IMR-90 (cell line): ENCODE results near the gene MPC1. TPM values are rescaled to one million over a fixed set of nuclear protein-coding genes. Genes with fewer than 3 reads are reported as not detected.

ENCODE experiments used
- ATAC-seq: fragments of 200-7000 bp; cut with Tn5 transposase; 2 replicates; pipeline ENCODE4 v1.9.1; 2020; ENCODE audit warnings: low read depth, mild to moderate bottlenecking, moderate library complexity
- BruUV-seq: library from RNA; stranded (reverse); fragments of 400-500 nt; replicated peaks from 2 replicates; lab custom pipeline; 2021; lab: Mats Ljungman, UMichigan
- CTCF ChIA-PET: fragments of 300-600 bp; formaldehyde crosslinking; extraction: SDS; loops from one replicate; lab custom pipeline; 2021; ENCODE audit warnings: antibody characterized with exemption; lab: Yijun Ruan, JAX
- POLR2A ChIA-PET: fragments of 300-600 bp; sonication (Branson Sonifier 250); formaldehyde crosslinking; loops from one replicate; lab custom pipeline; 2022; ENCODE audit warnings: antibody characterized with exemption; ENCODE audit not compliant: unreplicated experiment; lab: Charles Lee
- DNase-seq: peaks from one replicate; pipeline ENCODE4 v3.0.0; 2013
- H2AFZ ChIP-seq: replicated peaks from 2 replicates; pipeline ENCODE3; 2013; ENCODE audit warnings: low read length, mild to moderate bottlenecking; ENCODE audit not compliant: poor library complexity
- H2AK5ac ChIP-seq: 2 replicates; pipeline ENCODE4 v1.6.1; 2013; ENCODE audit warnings: low read depth, low read length, inconsistent platforms
- H2AK9ac ChIP-seq: replicated peaks from 2 replicates; pipeline ENCODE3; 2013; ENCODE audit warnings: mild to moderate bottlenecking, low read depth, low read length, moderate library complexity; ENCODE audit not compliant: poor library complexity
- H2BK120ac ChIP-seq: 2 replicates; pipeline ENCODE4 v1.6.1; 2013; ENCODE audit warnings: low read depth, low read length, inconsistent platforms
- H2BK15ac ChIP-seq: 3 replicates; pipeline ENCODE4 v1.6.1; 2013; ENCODE audit warnings: low read depth, low read length, inconsistent platforms
- H2BK20ac ChIP-seq: 2 replicates; pipeline ENCODE4 v1.6.1; 2013; ENCODE audit warnings: low read depth, mild to moderate bottlenecking, inconsistent platforms, low read length, moderate library complexity
- H2BK5ac ChIP-seq: 2 replicates; pipeline ENCODE4 v1.6.1; 2013; ENCODE audit warnings: mild to moderate bottlenecking, low read depth, low read length, inconsistent platforms; ENCODE audit not compliant: poor library complexity, severe bottlenecking
- H3K14ac ChIP-seq: replicated peaks from 2 replicates; pipeline ENCODE4 v1.6.1; 2013; ENCODE audit warnings: low read depth, low read length, inconsistent platforms
- H3K18ac ChIP-seq: 2 replicates; pipeline ENCODE4 v1.6.1; 2013; ENCODE audit warnings: low read depth, low read length, control low read depth
- H3K23ac ChIP-seq: 2 replicates; pipeline ENCODE4 v1.6.1; 2013; ENCODE audit warnings: low read depth, low read length, inconsistent platforms
- H3K27ac ChIP-seq: 2 replicates; pipeline ENCODE4 v1.5.1; 2013; ENCODE audit warnings: mild to moderate bottlenecking, control low read depth, low read length; ENCODE audit not compliant: insufficient read depth
- H3K27me3 ChIP-seq: 2 replicates; pipeline ENCODE4 v1.6.1; 2013; ENCODE audit warnings: low read length; ENCODE audit not compliant: control insufficient read depth, insufficient read depth
- H3K36me3 ChIP-seq: 2 replicates; pipeline ENCODE4 v1.6.1; 2013; ENCODE audit warnings: low read length, mixed read lengths; ENCODE audit not compliant: control insufficient read depth, insufficient read depth
- H3K4ac ChIP-seq: 2 replicates; pipeline ENCODE4 v1.6.1; 2013; ENCODE audit warnings: low read depth, low read length, inconsistent platforms
- H3K4me1 ChIP-seq: 2 replicates; pipeline ENCODE4 v1.6.1; 2013; ENCODE audit warnings: low read length, mixed read lengths; ENCODE audit not compliant: control insufficient read depth, insufficient read depth
- H3K4me2 ChIP-seq: 2 replicates; pipeline ENCODE4 v1.6.1; 2013; ENCODE audit warnings: low read depth, mild to moderate bottlenecking, control low read depth, low read length, moderate library complexity
- H3K4me3 ChIP-seq: 2 replicates; pipeline ENCODE4 v1.5.1; 2013; ENCODE audit warnings: low read depth, mild to moderate bottlenecking, control low read depth, low read length, moderate library complexity; ENCODE audit not compliant: insufficient read depth
- H3K56ac ChIP-seq: 2 replicates; pipeline ENCODE4 v1.6.1; 2013; ENCODE audit warnings: low read length, inconsistent platforms; ENCODE audit not compliant: insufficient read depth; ENCODE audit errors: extremely low read depth
- H3K79me1 ChIP-seq, 2 experiments: 2 replicates each; pipeline ENCODE4 v1.6.1; 2013; ENCODE audit warnings: low read length in 2 of 2, inconsistent platforms in 1 of 2, low read depth in 1 of 2
- H3K9ac ChIP-seq: 2 replicates; pipeline ENCODE4 v1.6.1; 2013; ENCODE audit warnings: low read depth, low read length, control low read depth
- H3K9me1 ChIP-seq: 2 replicates; pipeline ENCODE4 v1.6.1; 2013; ENCODE audit warnings: low read length, inconsistent platforms; ENCODE audit not compliant: insufficient read depth
- H3K9me3 ChIP-seq: 2 replicates; pipeline ENCODE4 v1.6.1; 2013; ENCODE audit warnings: low read length; ENCODE audit not compliant: control insufficient read depth, insufficient read depth
- H4K20me1 ChIP-seq: 2 replicates; pipeline ENCODE4 v1.6.1; 2013; ENCODE audit warnings: low read length, inconsistent platforms; ENCODE audit not compliant: insufficient read depth
- H4K5ac ChIP-seq: 2 replicates; pipeline ENCODE4 v1.6.1; 2013; ENCODE audit warnings: mild to moderate bottlenecking, low read depth, low read length, control low read depth
- H4K8ac ChIP-seq, 2 experiments: 2 replicates each; pipeline ENCODE4 v1.6.1; 2013; ENCODE audit warnings: low read depth in 2 of 2, low read length in 2 of 2, control low read depth in 1 of 2, inconsistent platforms in 1 of 2
- H4K91ac ChIP-seq: 2 replicates; pipeline ENCODE4 v1.6.1; 2013; ENCODE audit warnings: low read depth, low read length, inconsistent platforms; ENCODE audit not compliant: insufficient read depth
- MAFK ChIP-seq: IDR thresholded peaks from 2 replicates; pipeline ENCODE4 v1.6.1; 2012; ENCODE audit warnings: low read depth, low read length, improper control_type of control experiment
- NFE2L2 ChIP-seq: fragments of 150-350 bp; IDR thresholded peaks from 2 replicates; pipeline ENCODE4 v1.6.1; 2016; ENCODE audit warnings: low read depth, mild to moderate bottlenecking, low read length
- WGBS, 2 experiments: methylation state at CpG; one replicate each; pipeline versions ENCODE4 v1.1.5 to v1.1.7; 2013; ENCODE audit warnings: missing lambda C conversion rate in 2 of 2; ENCODE audit not compliant: insufficient read length in 1 of 2; ENCODE audit errors: extremely low coverage in 2 of 2; 5-methylcytosine and 5-hydroxymethylcytosine counted together
- dilution Hi-C: fragments of 300-500 bp; cut with HindIII; formaldehyde crosslinking; loops from one replicate; pipeline ENCODE4 v1.14.3; 2018; ENCODE audit warnings: low sequenced_read_pairs; ENCODE audit not compliant: unreplicated experiment
- in situ Hi-C: fragments of 300-500 bp; cut with MboI; formaldehyde crosslinking; loops from 3 replicates; pipeline ENCODE4 v1.14.3; 2019; ENCODE audit warnings: low sequenced_read_pairs, inconsistent platforms, mixed read lengths
- intact Hi-C: fragments of 100-400 bp; cut with micrococcal nuclease; formaldehyde crosslinking; loops from 2 replicates; pipeline ENCODE4 v1.10.0; 2022
- polyA plus RNA-seq, 3 experiments: library from polyadenylated mRNA; depleted of rRNA; stranded (reverse); fragments of >200 nt; gene quantifications; 2 replicates each; pipeline ENCODE4 v1.2.3, GENCODE V29; 2012; ENCODE audit warnings: low replicate concordance in 1 of 3
- total RNA-seq: library from RNA; depleted of rRNA; stranded (reverse); fragments of >200 nt; gene quantifications from 2 replicates; pipeline ENCODE4 v1.2.3, GENCODE V29; 2012

Gene MPC1
- total and polyA plus RNA-seq, 2 of the 4 experiments (the other 2 are of a cell fraction) = 10.9 to 12.0 TPM

GRCh38 chr6:166344240-166344639, 38.5 kb downstream of the MPC1 start:
- Histone ChIP-seq H4K5ac (no peak overlapping the region), H3K56ac (no peak overlapping the region), H3K9ac (no peak overlapping the region), H2BK120ac (no peak overlapping the region), H4K91ac (no peak overlapping the region), H4K8ac (no peak overlapping the region), H2AK5ac (no peak overlapping the region), H3K4ac (no peak overlapping the region), H2BK15ac (no peak overlapping the region), H3K36me3 (no peaks in the 10 kb centered on the region; the same call in none of the 2 replicates), H2BK20ac (no peak overlapping the region), H4K20me1 (peaks cover 18% of the 10 kb centered on the region; the same call in 1 of the 2 replicates), H3K27me3 (no peaks in the 10 kb centered on the region; the same call in 1 of the 2 replicates), H3K4me2 (no peak overlapping the region), H3K14ac (no peak overlapping the region), H3K79me1 (peaks cover 10 to 32% of the 10 kb centered on the region in 2 experiments; a peak in 3 of 4 replicates), H3K4me3 (no peak overlapping the region), H3K4me1 (no peaks in the 10 kb centered on the region; the same call in 1 of the 2 replicates), H3K9me3 (no peaks in the 10 kb centered on the region), H2AFZ (no peak overlapping the region), H3K27ac (no peak overlapping the region), H2AK9ac (no peak overlapping the region), H2BK5ac (no peak overlapping the region), H3K18ac (no peak overlapping the region), H3K9me1 (peaks cover 5% of the 10 kb centered on the region), H3K23ac (no peak overlapping the region)
- no TSS peak for BruUV-seq
- TF ChIP-seq NFE2L2 = no peak
- TF ChIP-seq MAFK = no peak
- intact Hi-C loops = no loop called here
- CTCF ChIA-PET = no interaction called here
- DNase-seq = no peak
- in situ Hi-C loops = no loop called here
- no peak for ATAC-seq
- dilution Hi-C loops = no loop called here
- POLR2A ChIA-PET = no interaction called here
- WGBS, 2 experiments = no CpG with 5 or more reads among the region's 8 CpGs
